B cell (primary cell): ENCODE results near the gene LDLRAD1. TPM values are rescaled to one million over a fixed set of nuclear protein-coding genes. Genes with fewer than 3 reads are reported as not detected.

Experiments
- ATAC-seq: fragments of 200-7000 bp; cut with Tn5 transposase; one replicate; pipeline ENCODE4 v1.10.0; 2021; ENCODE audit warnings: low read depth, mild to moderate bottlenecking, moderate number of reproducible peaks, moderate library complexity
- CTCF ChIA-PET: fragments of 350-600 bp; sonication (Branson Sonifier 250); formaldehyde crosslinking; loops from one replicate; lab custom pipeline; 2021; ENCODE audit warnings: antibody characterized with exemption, inconsistent platforms; lab: Charles Lee
- POLR2A ChIA-PET: fragments of 350-600 bp; sonication (Branson Sonifier 250); formaldehyde crosslinking; loops from one replicate; lab custom pipeline; 2021; ENCODE audit warnings: antibody characterized with exemption; lab: Charles Lee
- DNase-seq: peaks from one replicate; pipeline ENCODE4 v3.0.0; 2013
- H2AFZ ChIP-seq: 2 replicates; pipeline ENCODE4 v1.6.1; 2012; ENCODE audit warnings: mild to moderate bottlenecking, low read depth, low read length; ENCODE audit not compliant: insufficient read depth, poor library complexity, severe bottlenecking
- H3K27ac ChIP-seq, 2 donors: 1 replicate in 1 of 2; 2 replicates in 1 of 2; pipeline ENCODE4 v1.5.1; 2012 to 2013; ENCODE audit warnings: low read length in 2 of 2, mild to moderate bottlenecking in 2 of 2, moderate library complexity in 1 of 2
- H3K27me3 ChIP-seq, 4 experiments: fragments of 200-600 bp in 1 of 4; sonication (generic) in 1 of 4; replicated peaks in 1 of 4; 1 replicate in 2 of 4; 2 replicates in 2 of 4; pipeline versions ENCODE4 v1.6.1 to v1.7.0; 2013 to 2016; ENCODE audit warnings: low read length in 3 of 4, mild to moderate bottlenecking in 2 of 4, mixed read lengths in 1 of 4, moderate library complexity in 1 of 4; ENCODE audit not compliant: insufficient read depth in 4 of 4, control insufficient read depth in 3 of 4; ENCODE audit errors: control extremely low read depth in 1 of 4
- H3K36me3 ChIP-seq, 2 experiments: replicated peaks in 1 of 2; 1 replicate in 1 of 2; 2 replicates in 1 of 2; pipeline versions ENCODE4 v1.6.1 to v1.7.1; 2013; ENCODE audit warnings: low read length in 1 of 2; ENCODE audit not compliant: insufficient read depth in 2 of 2, control insufficient read depth in 1 of 2; ENCODE audit errors: control extremely low read depth in 1 of 2, extremely low read depth in 1 of 2
- H3K4me1 ChIP-seq, 2 donors: fragments of 200-600 bp in 1 of 2; sonication (generic) in 1 of 2; 1 replicate in 1 of 2; 2 replicates in 1 of 2; pipeline versions ENCODE4 v1.5.1 to v1.6.1; 2013 to 2017; ENCODE audit warnings: low read length in 2 of 2; ENCODE audit not compliant: control insufficient read depth in 2 of 2, insufficient read depth in 2 of 2
- H3K4me2 ChIP-seq: replicated peaks from 2 replicates; pipeline ENCODE3; 2012; ENCODE audit warnings: mild to moderate bottlenecking, low read depth, low read length; ENCODE audit not compliant: poor library complexity, severe bottlenecking
- H3K4me3 ChIP-seq, 5 experiments: fragments of 200-600 bp in 1 of 5; sonication (generic) in 1 of 5; 1 replicate in 3 of 5; 2 replicates in 2 of 5; pipeline versions ENCODE4 v1.5.1 to v1.7.0; 2011 to 2016; ENCODE audit warnings: low read length in 4 of 5, mild to moderate bottlenecking in 4 of 5, low read depth in 2 of 5, control low read depth in 1 of 5, moderate library complexity in 1 of 5; ENCODE audit not compliant: insufficient read depth in 1 of 5; ENCODE audit errors: control extremely low read depth in 1 of 5, extremely low read depth in 1 of 5
- H3K79me2 ChIP-seq: fragments of 200-600 bp; sonication (generic); one replicate; pipeline ENCODE4 v1.6.0; 2016; ENCODE audit warnings: low read length; ENCODE audit not compliant: control insufficient read depth, insufficient read depth
- H3K9ac ChIP-seq: fragments of 200-600 bp; sonication (generic); 2 replicates; pipeline ENCODE4 v1.6.1; 2017; ENCODE audit warnings: mild to moderate bottlenecking, low read length, moderate library complexity
- H3K9me3 ChIP-seq, 3 donors: one replicate each; pipeline versions ENCODE4 v1.6.1 to v1.7.1; 2013; ENCODE audit warnings: low read length in 2 of 3; ENCODE audit not compliant: control insufficient read depth in 2 of 3, insufficient read depth in 1 of 3; ENCODE audit errors: control extremely low read depth in 1 of 3
- H4K20me1 ChIP-seq: 2 replicates; pipeline ENCODE4 v1.6.0; 2012; ENCODE audit warnings: mild to moderate bottlenecking, low read length; ENCODE audit not compliant: insufficient read depth, control insufficient read depth, poor library complexity, severe bottlenecking
- H3K27ac Mint-ChIP-seq: one replicate; pipeline ENCODE4 v1.8.0; 2021; ENCODE audit warnings: mixed read lengths
- H3K27me3 Mint-ChIP-seq: one replicate; pipeline ENCODE4 v1.8.0; 2021; ENCODE audit warnings: mixed read lengths
- H3K4me1 Mint-ChIP-seq: one replicate; pipeline ENCODE4 v1.8.0; 2021; ENCODE audit warnings: mixed read lengths
- H3K4me3 Mint-ChIP-seq: one replicate; pipeline ENCODE4 v1.8.0; 2021; ENCODE audit warnings: mixed read lengths
- H3K9me3 Mint-ChIP-seq: one replicate; pipeline ENCODE4 v1.8.0; 2022; ENCODE audit warnings: mixed read lengths; ENCODE audit not compliant: insufficient read depth
- EZH2 ChIP-seq: IDR thresholded peaks from 2 replicates; pipeline ENCODE4 v1.6.1; 2012; ENCODE audit warnings: borderline replicate concordance, low read depth, mild to moderate bottlenecking, moderate library complexity, low read length; ENCODE audit not compliant: insufficient read depth, poor library complexity, severe bottlenecking
- WGBS: methylation state at CpG from one replicate; pipeline ENCODE4 v1.1.5; 2013; ENCODE audit warnings: missing lambda C conversion rate; ENCODE audit not compliant: insufficient coverage; 5-methylcytosine and 5-hydroxymethylcytosine counted together
- intact Hi-C: fragments of 100-400 bp; cut with micrococcal nuclease; formaldehyde crosslinking; loops from one replicate; pipeline ENCODE4 v1.10.0; 2022
- polyA plus RNA-seq: library from polyadenylated mRNA; depleted of rRNA; stranded (reverse); fragments of >200 nt; gene quantifications from 2 replicates; pipeline ENCODE4 v1.2.3, GENCODE V29; 2012
- total RNA-seq, 2 donors: library from RNA; stranded (reverse); fragments of 120-200 nt in 1 of 2; gene quantifications; 1 replicate in 1 of 2; 2 replicates in 1 of 2; pipeline versions ENCODE4 v1.2.3 to v1.2.4, GENCODE V29; 2013 to 2022
- TF ChIP-seq, protein P1 (sequence below): fragments of 200-600 bp; IDR thresholded peaks from one replicate; pipeline ENCODE4 v1.8.0; 2022; ENCODE audit warnings: antibody characterized with exemption, mild to moderate bottlenecking

LDLRAD1 gene
- total and polyA plus RNA-seq, 2 donors (not counting 1 experiment from before 2014, with no cell fraction given) = not detected

DNA sequence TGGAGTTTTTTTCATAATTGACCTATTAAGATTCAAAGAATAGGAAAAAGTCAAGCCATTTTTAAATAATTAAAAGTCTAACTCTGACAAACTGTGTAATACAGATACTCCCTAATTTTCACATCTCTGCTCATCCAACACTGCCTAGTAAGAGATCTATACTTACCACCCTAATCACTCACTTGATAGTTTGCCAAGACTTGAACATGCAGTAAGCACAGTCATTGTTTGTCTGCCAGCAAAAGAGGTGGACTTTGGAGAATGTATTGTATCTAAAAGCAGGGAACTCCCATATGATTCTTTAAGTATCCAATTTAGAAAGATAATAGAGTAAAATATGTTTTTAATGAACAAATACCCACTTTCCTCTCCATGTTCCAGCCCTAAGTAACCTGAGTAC, 19.5 kb upstream of the LDLRAD1 start:
- no peak overlapping the region for H3K4me3 ChIP-seq

DNA sequence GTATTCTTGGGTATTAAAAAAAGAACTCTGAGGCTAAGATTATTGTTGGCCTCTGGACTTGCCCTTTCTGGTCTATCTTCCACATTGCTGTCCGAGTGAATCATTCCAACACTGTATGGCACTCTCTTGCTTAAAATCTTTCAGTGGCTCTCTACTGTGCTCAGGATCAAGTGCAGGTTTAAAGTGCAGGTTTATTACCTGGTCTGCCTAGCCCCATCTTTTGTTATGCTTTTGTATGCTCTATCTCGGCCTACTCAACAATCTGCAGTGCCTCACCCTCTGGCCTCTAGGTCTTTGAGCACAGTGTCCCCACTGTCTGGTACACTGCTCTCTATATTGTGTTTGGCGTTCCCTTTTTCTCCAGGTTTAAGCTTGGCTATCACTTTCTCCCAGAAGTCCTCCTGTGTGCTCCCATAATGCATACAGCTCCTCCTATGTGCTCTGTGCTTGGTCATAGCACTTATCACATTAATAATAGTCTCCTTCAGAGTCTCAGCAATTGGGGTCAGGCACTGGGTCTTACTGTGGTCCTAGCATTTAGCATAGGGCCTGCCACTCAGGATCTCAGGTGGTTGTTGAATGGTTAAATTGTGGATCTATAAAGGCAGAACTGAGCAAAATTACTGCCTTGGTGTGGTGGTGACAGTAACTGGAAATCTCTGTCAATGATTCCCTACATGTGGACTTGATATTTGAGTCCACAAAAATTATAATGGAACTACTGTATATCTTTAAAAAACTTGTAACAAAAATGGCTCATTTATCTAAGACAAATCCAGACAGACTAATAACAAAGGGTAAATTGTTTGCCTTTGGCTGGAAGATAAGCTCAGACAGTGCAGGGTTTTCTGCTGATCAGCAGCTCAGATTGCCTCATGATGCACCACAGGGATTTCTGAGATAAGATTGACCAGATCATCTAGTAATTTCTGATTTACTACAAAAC, 10.6 kb upstream of the LDLRAD1 start:
- Histone ChIP-seq H3K27me3 (no peaks in the 10 kb centered on the region), H3K9ac (no peak overlapping the region), H3K4me2 (no peak overlapping the region), H3K79me2 (no peaks in the 10 kb centered on the region), H3K4me1 (no peaks in the 10 kb centered on the region), H3K36me3 (peaks cover 0 to 19% of the 10 kb centered on the region in 2 experiments), H4K20me1 (no peaks in the 10 kb centered on the region), H3K9me3 (no peaks in the 10 kb centered on the region), H2AFZ (no peak overlapping the region), H3K27ac (no peak overlapping the region), H3K4me3 (no peak overlapping the region)
- no peak overlapping the region for H3K4me3 Mint-ChIP-seq
- ATAC-seq = no peak
- no peak for TF ChIP-seq EZH2
- TF ChIP-seq, protein P1, sequence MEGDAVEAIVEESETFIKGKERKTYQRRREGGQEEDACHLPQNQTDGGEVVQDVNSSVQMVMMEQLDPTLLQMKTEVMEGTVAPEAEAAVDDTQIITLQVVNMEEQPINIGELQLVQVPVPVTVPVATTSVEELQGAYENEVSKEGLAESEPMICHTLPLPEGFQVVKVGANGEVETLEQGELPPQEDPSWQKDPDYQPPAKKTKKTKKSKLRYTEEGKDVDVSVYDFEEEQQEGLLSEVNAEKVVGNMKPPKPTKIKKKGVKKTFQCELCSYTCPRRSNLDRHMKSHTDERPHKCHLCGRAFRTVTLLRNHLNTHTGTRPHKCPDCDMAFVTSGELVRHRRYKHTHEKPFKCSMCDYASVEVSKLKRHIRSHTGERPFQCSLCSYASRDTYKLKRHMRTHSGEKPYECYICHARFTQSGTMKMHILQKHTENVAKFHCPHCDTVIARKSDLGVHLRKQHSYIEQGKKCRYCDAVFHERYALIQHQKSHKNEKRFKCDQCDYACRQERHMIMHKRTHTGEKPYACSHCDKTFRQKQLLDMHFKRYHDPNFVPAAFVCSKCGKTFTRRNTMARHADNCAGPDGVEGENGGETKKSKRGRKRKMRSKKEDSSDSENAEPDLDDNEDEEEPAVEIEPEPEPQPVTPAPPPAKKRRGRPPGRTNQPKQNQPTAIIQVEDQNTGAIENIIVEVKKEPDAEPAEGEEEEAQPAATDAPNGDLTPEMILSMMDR = no peak
- no peak for DNase-seq
- H3K27ac Mint-ChIP-seq = no peak overlapping the region
- no peaks in the 10 kb centered on the region for H3K9me3 Mint-ChIP-seq
- 98% methylated on average over 3 of the region's 3 CpGs for WGBS
- ChIA-PET CTCF (no interaction called here), POLR2A (no interaction called here)
- intact Hi-C loops = no loop called here
- H3K4me1 Mint-ChIP-seq = peaks cover 4% of the 10 kb centered on the region
- no peaks in the 10 kb centered on the region for H3K27me3 Mint-ChIP-seq

More for the DNA sequence above, 19.5 kb upstream of the LDLRAD1 start:
- Histone ChIP-seq H3K4me1 (no peaks in the 10 kb centered on the region), H3K27ac (no peak overlapping the region), H4K20me1 (no peaks in the 10 kb centered on the region), H3K9ac (no peak overlapping the region), H2AFZ (no peak overlapping the region), H3K4me2 (no peak overlapping the region), H3K9me3 (no peaks in the 10 kb centered on the region), H3K79me2 (peaks cover 4% of the 10 kb centered on the region), H3K27me3 (no peaks in the 10 kb centered on the region), H3K36me3 (peaks cover 1 to 80% of the 10 kb centered on the region in 2 experiments)
- H3K27ac Mint-ChIP-seq = no peak overlapping the region
- ATAC-seq = no peak
- intact Hi-C loops = no loop called here
- H3K4me1 Mint-ChIP-seq = no peaks in the 10 kb centered on the region
- H3K27me3 Mint-ChIP-seq = no peaks in the 10 kb centered on the region
- TF ChIP-seq, protein P1 = no peak
- TF ChIP-seq EZH2 = no peak
- H3K9me3 Mint-ChIP-seq = no peaks in the 10 kb centered on the region
- no peak overlapping the region for H3K4me3 Mint-ChIP-seq
- ChIA-PET CTCF (no interaction called here), POLR2A (no interaction called here)
- no peak for DNase-seq
